ENCODE data around the gene RTN4RL1.

The RTN4RL1 gene

GRCh38 chr17:1947743-1948516, 77.2 kb downstream of the RTN4RL1 start:
- H3K79me2 ChIP-seq (ENCODE audit: control insufficient read depth, low read length): no peaks in the 10 kb centered on the region
- peaks cover 5% of the 10 kb centered on the region; the same call in 1 of the 2 replicates for H3K4me1 ChIP-seq (ENCODE audit: control insufficient read depth, low read length)
- H3F3A ChIP-seq (ENCODE audit: control insufficient read depth, insufficient read depth): no peaks in the 10 kb centered on the region
- TF ChIP-seq CTCF (IDR thresholded peaks at IDR 0.05; ENCODE audit: low read depth, low read length, poor library complexity, severe bottlenecking): no peak
- TF ChIP-seq EZH2phosphoT487 (IDR thresholded peaks at IDR 0.05; ENCODE audit: borderline replicate concordance, low read length): no peak
- H3K9me3 ChIP-seq (ENCODE audit: control insufficient read depth, insufficient read depth, low read length): no peaks in the 10 kb centered on the region
- H3K27me3 ChIP-seq (ENCODE audit: control insufficient read depth, low read length): no peaks in the 10 kb centered on the region
- no peaks in the 10 kb centered on the region for H3K9me2 ChIP-seq (replicated peaks; ENCODE audit: control insufficient read depth, low read length)
- no peak overlapping the region for H3K4me2 ChIP-seq (ENCODE audit: low read length)
- H3K4me3 ChIP-seq (ENCODE audit: low read length): no peak overlapping the region
- no peaks in the 10 kb centered on the region for H4K20me1 ChIP-seq (ENCODE audit: control insufficient read depth, insufficient read depth, low read depth, low read length)
- H3K27ac ChIP-seq (ENCODE audit: low read depth, low read length): no peak overlapping the region
- H3K36me3 ChIP-seq (ENCODE audit: control insufficient read depth, low read length): no peaks in the 10 kb centered on the region

GRCh38 chr17:1947229-1947742, 77.8 kb downstream of the RTN4RL1 start:
- Histone ChIP-seq H3K36me3 (ENCODE audit: control insufficient read depth, low read length) (no peaks in the 10 kb centered on the region), H3K9me2 (replicated peaks; ENCODE audit: control insufficient read depth, low read length) (no peaks in the 10 kb centered on the region), H3K4me2 (ENCODE audit: low read length) (no peak overlapping the region), H3K4me3 (ENCODE audit: low read length) (no peak overlapping the region), H4K20me1 (ENCODE audit: control insufficient read depth, insufficient read depth, low read depth, low read length) (no peaks in the 10 kb centered on the region), H3K4me1 (ENCODE audit: control insufficient read depth, low read length) (peaks cover 5% of the 10 kb centered on the region; the same call in 1 of the 2 replicates), H3F3A (ENCODE audit: control insufficient read depth, insufficient read depth) (no peaks in the 10 kb centered on the region), H3K9me3 (ENCODE audit: control insufficient read depth, insufficient read depth, low read length) (no peaks in the 10 kb centered on the region), H3K27ac (ENCODE audit: low read depth, low read length) (no peak overlapping the region), H3K27me3 (ENCODE audit: control insufficient read depth, low read length) (no peaks in the 10 kb centered on the region), H3K79me2 (ENCODE audit: control insufficient read depth, low read length) (no peaks in the 10 kb centered on the region)
- TF ChIP-seq CTCF (IDR thresholded peaks at IDR 0.05; ENCODE audit: low read depth, low read length, poor library complexity, severe bottlenecking) (no peak), EZH2phosphoT487 (IDR thresholded peaks at IDR 0.05; ENCODE audit: borderline replicate concordance, low read length) (no peak)

- no peak overlapping the region for H3K27ac ChIP-seq (ENCODE audit: low read depth, low read length)
- no peaks in the 10 kb centered on the region for H3K36me3 ChIP-seq (ENCODE audit: control insufficient read depth, low read length)
- H3K9me2 ChIP-seq (replicated peaks; ENCODE audit: control insufficient read depth, low read length): no peaks in the 10 kb centered on the region
- H3K4me1 ChIP-seq (ENCODE audit: control insufficient read depth, low read length): peaks cover 5% of the 10 kb centered on the region; the same call in 1 of the 2 replicates
- no peaks in the 10 kb centered on the region for H3K79me2 ChIP-seq (ENCODE audit: control insufficient read depth, low read length)
- TF ChIP-seq EZH2phosphoT487 (IDR thresholded peaks at IDR 0.05; ENCODE audit: borderline replicate concordance, low read length) (no peak), CTCF (IDR thresholded peaks at IDR 0.05; ENCODE audit: low read depth, low read length, poor library complexity, severe bottlenecking) (no peak)
- no peaks in the 10 kb centered on the region for H4K20me1 ChIP-seq (ENCODE audit: control insufficient read depth, insufficient read depth, low read depth, low read length)
- no peaks in the 10 kb centered on the region for H3F3A ChIP-seq (ENCODE audit: control insufficient read depth, insufficient read depth)
- H3K4me3 ChIP-seq (ENCODE audit: low read length): no peak overlapping the region
- H3K9me3 ChIP-seq (ENCODE audit: control insufficient read depth, insufficient read depth, low read length): no peaks in the 10 kb centered on the region
- no peak overlapping the region for H3K4me2 ChIP-seq (ENCODE audit: low read length)
- no peaks in the 10 kb centered on the region; the same call in 1 of the 2 replicates for H3K27me3 ChIP-seq (ENCODE audit: control insufficient read depth, low read length)
These were observed 78.9 kb downstream of the RTN4RL1 start for GRCh38 chr17:1946021-1946932.
